Endothelial cell of umbilical vein (primary cell): ENCODE measurements around the gene ANKS1B.

ENCODE experiments used
- CTCF ChIP-seq, 2 donors: IDR thresholded peaks; 1 replicate in 1 of 2; 2 replicates in 1 of 2; pipeline ENCODE4 v1.5.1; 2011; ENCODE audit warnings: low read length in 2 of 2, mild to moderate bottlenecking in 2 of 2, moderate library complexity in 2 of 2, control low read depth in 1 of 2, inconsistent platforms in 1 of 2, low read depth in 1 of 2; ENCODE audit not compliant: insufficient read depth in 1 of 2; ENCODE audit errors: extremely low read depth in 1 of 2
- EZH2 ChIP-seq: IDR thresholded peaks from 2 replicates; pipeline ENCODE4 v1.6.1; 2012; ENCODE audit warnings: borderline replicate concordance, low read depth, mild to moderate bottlenecking, moderate library complexity, low read length, inconsistent platforms; ENCODE audit not compliant: severe bottlenecking
- FOS ChIP-seq: IDR thresholded peaks from 2 replicates; pipeline ENCODE4 v1.6.1; 2011; ENCODE audit warnings: mild to moderate bottlenecking, low read length, moderate library complexity, borderline replicate concordance; ENCODE audit not compliant: insufficient read depth
- JUN ChIP-seq: IDR thresholded peaks from 2 replicates; pipeline ENCODE4 v1.6.1; 2011; ENCODE audit warnings: borderline replicate concordance, low read depth; ENCODE audit not compliant: insufficient read length, insufficient read depth
- MAX ChIP-seq: IDR thresholded peaks from 2 replicates; pipeline ENCODE4 v1.6.1; 2011; ENCODE audit not compliant: insufficient read depth, insufficient read length
- MYC ChIP-seq: IDR thresholded peaks from one replicate; pipeline ENCODE4 v1.6.1; 2011; ENCODE audit warnings: mild to moderate bottlenecking, low read depth, low read length
- POLR2A ChIP-seq: IDR thresholded peaks from 2 replicates; pipeline ENCODE4 v1.6.1; 2012; ENCODE audit warnings: low read depth, mild to moderate bottlenecking, control low read depth, low read length
- POLR2AphosphoS5 ChIP-seq: IDR thresholded peaks from 2 replicates; pipeline ENCODE4 v1.6.1; 2012; ENCODE audit warnings: low read depth, mild to moderate bottlenecking, control low read depth, low read length, moderate library complexity; ENCODE audit not compliant: insufficient read depth

DNA sequence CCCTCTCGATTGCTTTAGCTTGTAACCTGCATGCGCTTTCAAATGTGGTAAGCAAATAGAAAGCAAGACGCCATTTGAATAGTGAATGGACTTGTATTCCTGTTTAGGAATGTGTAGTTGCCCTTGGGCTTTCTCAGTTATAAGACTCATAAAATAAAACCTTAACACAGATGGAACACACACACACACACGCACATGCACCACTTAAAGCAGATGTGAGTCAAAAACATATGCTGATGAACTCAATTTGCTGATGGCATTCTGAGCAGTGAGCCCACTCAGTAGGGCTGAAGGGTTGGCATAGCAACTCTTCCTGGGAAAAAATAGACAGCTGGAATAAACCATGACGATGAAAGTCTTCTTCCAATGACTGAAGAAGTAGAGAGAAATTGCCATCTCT, 979.1 kb downstream of the ANKS1B start:
- TF ChIP-seq CTCF (IDR thresholded peaks at IDR 0.05; ENCODE audit: extremely low read depth in 1 of 2, insufficient read depth in 1 of 2, low read depth in 1 of 2, low read length in 2 of 2) (no peak), POLR2A (no peak), POLR2AphosphoS5 (no peak), EZH2 (no peak), FOS (no peak), JUN (no peak), MAX (no peak), MYC (no peak)
